HEK293 (cell line): ENCODE measurements around the gene EFHC1.

Experiments used
- EGR2 ChIP-seq: fragments of 450-650 bp; formaldehyde crosslinking; IDR thresholded peaks from 2 replicates; pipeline ENCODE4 v1.5.1; 2016; ENCODE audit warnings: low read depth, missing biosample characterization, missing genetic modification characterization
- KLF16 ChIP-seq: fragments of 450-650 bp; formaldehyde crosslinking; IDR thresholded peaks from 2 replicates; pipeline ENCODE4 v1.5.1; 2017; ENCODE audit warnings: missing biosample characterization, missing genetic modification characterization
- KLF9 ChIP-seq: fragments of 450-650 bp; formaldehyde crosslinking; IDR thresholded peaks from 2 replicates; pipeline ENCODE4 v1.5.1; 2016; ENCODE audit warnings: missing biosample characterization, missing genetic modification characterization, low read depth
- SALL2 ChIP-seq: fragments of 450-650 bp; formaldehyde crosslinking; IDR thresholded peaks from 2 replicates; pipeline ENCODE4 v1.5.0; 2017; ENCODE audit warnings: missing biosample characterization, mild to moderate bottlenecking, missing genetic modification characterization, borderline replicate concordance
- ZBTB7A ChIP-seq: fragments of 450-650 bp; formaldehyde crosslinking; IDR thresholded peaks from 2 replicates; pipeline ENCODE4 v1.5.1; 2016; ENCODE audit warnings: low read depth, missing biosample characterization, missing genetic modification characterization
- ZNF121 ChIP-seq: fragments of 450-650 bp; formaldehyde crosslinking; IDR thresholded peaks from 2 replicates; pipeline ENCODE4 v1.5.1; 2016; ENCODE audit warnings: missing biosample characterization, missing genetic modification characterization
- ZNF214 ChIP-seq: fragments of 450-650 bp; formaldehyde crosslinking; IDR thresholded peaks from 2 replicates; pipeline ENCODE4 v1.5.1; 2017; ENCODE audit warnings: missing biosample characterization, mild to moderate bottlenecking, missing genetic modification characterization, borderline replicate concordance
- ZNF223 ChIP-seq: fragments of 450-650 bp; formaldehyde crosslinking; IDR thresholded peaks from 2 replicates; pipeline ENCODE4 v1.5.1; 2016; ENCODE audit warnings: missing biosample characterization, missing genetic modification characterization
- ZNF24 ChIP-seq: fragments of 450-650 bp; formaldehyde crosslinking; IDR thresholded peaks from 2 replicates; pipeline ENCODE4 v1.5.1; 2016; ENCODE audit warnings: missing biosample characterization, missing genetic modification characterization
- ZNF311 ChIP-seq: fragments of 450-650 bp; formaldehyde crosslinking; IDR thresholded peaks from 2 replicates; pipeline ENCODE4 v1.5.1; 2017; ENCODE audit warnings: missing biosample characterization, missing genetic modification characterization, borderline replicate concordance
- ZNF366 ChIP-seq: fragments of 450-650 bp; formaldehyde crosslinking; conservative IDR thresholded peaks from 2 replicates; pipeline ENCODE4 v1.5.1; 2016; ENCODE audit warnings: missing biosample characterization, missing genetic modification characterization
- ZNF37A ChIP-seq: fragments of 450-650 bp; IDR thresholded peaks from 2 replicates; pipeline ENCODE4 v1.5.1; 2018; ENCODE audit warnings: missing biosample characterization, missing genetic modification characterization
- ZNF394 ChIP-seq: fragments of 450-650 bp; formaldehyde crosslinking; IDR thresholded peaks from 2 replicates; pipeline ENCODE4 v1.5.1; 2016; ENCODE audit warnings: missing biosample characterization, missing genetic modification characterization, mild to moderate bottlenecking, moderate library complexity, borderline replicate concordance
- ZNF404 ChIP-seq: fragments of 450-650 bp; formaldehyde crosslinking; IDR thresholded peaks from 2 replicates; pipeline ENCODE4 v1.5.1; 2017; ENCODE audit warnings: missing biosample characterization, missing genetic modification characterization
- ZNF473 ChIP-seq: fragments of 450-650 bp; formaldehyde crosslinking; IDR thresholded peaks from 2 replicates; pipeline ENCODE4 v1.5.1; 2017; ENCODE audit warnings: missing biosample characterization, missing genetic modification characterization
- ZNF558 ChIP-seq: fragments of 450-650 bp; formaldehyde crosslinking; IDR thresholded peaks from 2 replicates; pipeline ENCODE4 v1.5.1; 2016; ENCODE audit warnings: missing biosample characterization, missing genetic modification characterization
- ZNF585B ChIP-seq: fragments of 450-650 bp; formaldehyde crosslinking; IDR thresholded peaks from 2 replicates; pipeline ENCODE4 v1.5.1; 2016; ENCODE audit warnings: missing biosample characterization, missing genetic modification characterization
- ZNF600 ChIP-seq: fragments of 450-650 bp; formaldehyde crosslinking; IDR thresholded peaks from 2 replicates; pipeline ENCODE4 v1.5.1; 2016; ENCODE audit warnings: missing biosample characterization, missing genetic modification characterization
- ZNF626 ChIP-seq: fragments of 450-650 bp; sonication (Bioruptor Pico); formaldehyde crosslinking; IDR thresholded peaks from 2 replicates; pipeline ENCODE4 v1.5.1; 2018; ENCODE audit warnings: missing biosample characterization, missing genetic modification characterization, inconsistent platforms
- ZNF660 ChIP-seq: fragments of 450-650 bp; IDR thresholded peaks from 2 replicates; pipeline ENCODE4 v1.5.1; 2018; ENCODE audit warnings: missing biosample characterization, mild to moderate bottlenecking, missing genetic modification characterization
- ZNF830 ChIP-seq: fragments of 450-650 bp; IDR thresholded peaks from 2 replicates; pipeline ENCODE4 v1.5.0; 2018; ENCODE audit warnings: missing biosample characterization, missing genetic modification characterization, low read depth, mild to moderate bottlenecking, moderate library complexity
- ZSCAN30 ChIP-seq: fragments of 450-650 bp; IDR thresholded peaks from 2 replicates; pipeline ENCODE4 v1.5.1; 2018; ENCODE audit warnings: missing biosample characterization, mild to moderate bottlenecking, missing genetic modification characterization, moderate library complexity
- TF ChIP-seq, protein P1 (sequence below): fragments of 450-650 bp; formaldehyde crosslinking; IDR thresholded peaks from 2 replicates; pipeline ENCODE4 v1.5.1; 2016; ENCODE audit warnings: missing biosample characterization, missing genetic modification characterization
- TF ChIP-seq, protein P2 (sequence below): fragments of 450-650 bp; formaldehyde crosslinking; IDR thresholded peaks from 2 replicates; pipeline ENCODE4 v1.5.1; 2016; ENCODE audit warnings: missing biosample characterization, missing genetic modification characterization
- TF ChIP-seq, protein P3 (sequence below): fragments of 450-650 bp; formaldehyde crosslinking; IDR thresholded peaks from 2 replicates; pipeline ENCODE4 v1.5.1; 2016; ENCODE audit warnings: missing biosample characterization, missing genetic modification characterization, low read depth
- TF ChIP-seq, protein P4 (sequence below): fragments of 450-650 bp; formaldehyde crosslinking; IDR thresholded peaks from 2 replicates; pipeline ENCODE4 v1.5.1; 2016; ENCODE audit warnings: missing biosample characterization, missing genetic modification characterization, borderline replicate concordance
- TF ChIP-seq, protein P5 (sequence below): fragments of 450-650 bp; formaldehyde crosslinking; IDR thresholded peaks from 2 replicates; pipeline ENCODE4 v1.5.1; 2016; ENCODE audit warnings: missing biosample characterization, missing genetic modification characterization
- TF ChIP-seq, protein P6 (sequence below): fragments of 450-650 bp; IDR thresholded peaks from 2 replicates; pipeline ENCODE4 v1.5.1; 2018; ENCODE audit warnings: missing biosample characterization, missing genetic modification characterization

The EFHC1 gene

DNA sequence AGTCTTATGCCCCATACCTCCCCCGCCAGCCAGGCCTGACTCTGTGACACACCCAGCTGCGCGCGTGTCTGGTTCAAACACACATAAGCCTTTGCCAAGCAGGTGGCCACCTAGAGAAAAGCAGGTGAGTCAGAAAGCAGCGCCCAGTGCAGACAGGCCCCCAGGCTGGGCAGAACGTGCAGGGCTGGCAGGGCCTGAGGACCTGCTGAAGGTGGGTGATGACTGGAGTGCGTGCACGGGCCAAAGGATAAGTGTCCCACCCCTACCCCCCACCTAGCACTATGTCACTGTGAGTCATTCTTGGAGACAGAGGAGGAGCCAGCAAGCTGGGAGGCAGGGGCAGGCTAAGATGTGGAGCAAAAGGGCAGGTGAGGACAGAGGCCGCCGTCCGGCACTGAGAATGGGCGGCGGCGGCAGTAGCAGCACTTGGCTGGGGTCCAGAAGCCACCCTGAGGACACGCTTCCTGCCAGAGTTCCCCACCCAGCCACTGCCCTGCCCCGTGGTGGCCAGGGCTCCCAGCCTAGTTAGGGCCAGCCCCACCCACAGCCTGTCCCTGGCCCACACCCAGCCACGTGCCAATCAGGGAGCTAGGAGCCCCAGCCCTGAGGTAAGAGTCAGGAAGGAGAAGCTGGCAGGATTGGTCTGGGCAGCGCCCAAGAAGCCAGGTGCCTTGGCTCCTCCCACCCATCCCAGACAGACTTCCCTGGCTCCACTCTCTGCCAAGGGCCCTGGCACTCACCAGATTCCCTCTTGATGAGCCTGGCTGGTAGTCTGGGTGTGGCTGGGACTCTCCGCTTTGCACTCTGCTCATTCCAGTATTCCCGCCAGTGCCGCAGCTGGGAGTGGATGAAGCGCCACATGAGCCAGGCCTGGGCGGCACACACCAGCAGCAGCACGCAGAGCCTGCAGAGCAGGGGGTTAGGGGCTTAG is 84.0 kb downstream of the EFHC1 start (continued):
- TF ChIP-seq, protein P1, sequence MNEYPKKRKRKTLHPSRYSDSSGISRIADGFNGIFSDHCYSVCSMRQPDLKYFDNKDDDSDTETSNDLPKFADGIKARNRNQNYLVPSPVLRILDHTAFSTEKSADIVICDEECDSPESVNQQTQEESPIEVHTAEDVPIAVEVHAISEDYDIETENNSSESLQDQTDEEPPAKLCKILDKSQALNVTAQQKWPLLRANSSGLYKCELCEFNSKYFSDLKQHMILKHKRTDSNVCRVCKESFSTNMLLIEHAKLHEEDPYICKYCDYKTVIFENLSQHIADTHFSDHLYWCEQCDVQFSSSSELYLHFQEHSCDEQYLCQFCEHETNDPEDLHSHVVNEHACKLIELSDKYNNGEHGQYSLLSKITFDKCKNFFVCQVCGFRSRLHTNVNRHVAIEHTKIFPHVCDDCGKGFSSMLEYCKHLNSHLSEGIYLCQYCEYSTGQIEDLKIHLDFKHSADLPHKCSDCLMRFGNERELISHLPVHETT (tag by site-specific recombination), result peak; percentile 71; the same call in 1 of the 2 replicates
- peak; percentile 85 for TF ChIP-seq ZNF394 (tag by site-specific recombination)
- TF ChIP-seq ZNF626 (tag by site-specific recombination), result no peak
- no peak for TF ChIP-seq ZNF223 (tag by site-specific recombination)
- peak; percentile 71; the same call in 1 of the 2 replicates for TF ChIP-seq ZNF600 (tag by site-specific recombination)
- TF ChIP-seq ZNF121 (tag by site-specific recombination), result peak; percentile 75
- TF ChIP-seq ZNF404, result no peak
- TF ChIP-seq, protein P2, sequence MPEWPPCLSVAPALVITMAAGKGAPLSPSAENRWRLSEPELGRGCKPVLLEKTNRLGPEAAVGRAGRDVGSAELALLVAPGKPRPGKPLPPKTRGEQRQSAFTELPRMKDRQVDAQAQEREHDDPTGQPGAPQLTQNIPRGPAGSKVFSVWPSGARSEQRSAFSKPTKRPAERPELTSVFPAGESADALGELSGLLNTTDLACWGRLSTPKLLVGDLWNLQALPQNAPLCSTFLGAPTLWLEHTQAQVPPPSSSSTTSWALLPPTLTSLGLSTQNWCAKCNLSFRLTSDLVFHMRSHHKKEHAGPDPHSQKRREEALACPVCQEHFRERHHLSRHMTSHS (tag by site-specific recombination), result no peak
- TF ChIP-seq ZBTB7A, result 0 out of 2 replicates have a peak, but pooled peaks have one; percentile 9
- peak; percentile 60; the same call in 1 of the 2 replicates for TF ChIP-seq ZNF24 (tag by site-specific recombination)
- TF ChIP-seq ZNF366, result peak; percentile 88
- TF ChIP-seq KLF16 (tag by site-specific recombination), result peak; percentile 84
- 0 out of 2 replicates have a peak, but pooled peaks have one; percentile 51 for TF ChIP-seq ZNF558 (tag by site-specific recombination)
- TF ChIP-seq KLF9 (tag by site-specific recombination), result peak; percentile 66
- no peak for TF ChIP-seq ZNF830 (tag by site-specific recombination)
- TF ChIP-seq ZNF585B (tag by site-specific recombination), result no peak
- peak; percentile 61; the same call in 1 of the 2 replicates for TF ChIP-seq ZNF660 (tag by site-specific recombination)
- TF ChIP-seq ZNF214 (tag by site-specific recombination), result no peak
- TF ChIP-seq SALL2 (tag by site-specific recombination), result no peak
- TF ChIP-seq, protein P3, sequence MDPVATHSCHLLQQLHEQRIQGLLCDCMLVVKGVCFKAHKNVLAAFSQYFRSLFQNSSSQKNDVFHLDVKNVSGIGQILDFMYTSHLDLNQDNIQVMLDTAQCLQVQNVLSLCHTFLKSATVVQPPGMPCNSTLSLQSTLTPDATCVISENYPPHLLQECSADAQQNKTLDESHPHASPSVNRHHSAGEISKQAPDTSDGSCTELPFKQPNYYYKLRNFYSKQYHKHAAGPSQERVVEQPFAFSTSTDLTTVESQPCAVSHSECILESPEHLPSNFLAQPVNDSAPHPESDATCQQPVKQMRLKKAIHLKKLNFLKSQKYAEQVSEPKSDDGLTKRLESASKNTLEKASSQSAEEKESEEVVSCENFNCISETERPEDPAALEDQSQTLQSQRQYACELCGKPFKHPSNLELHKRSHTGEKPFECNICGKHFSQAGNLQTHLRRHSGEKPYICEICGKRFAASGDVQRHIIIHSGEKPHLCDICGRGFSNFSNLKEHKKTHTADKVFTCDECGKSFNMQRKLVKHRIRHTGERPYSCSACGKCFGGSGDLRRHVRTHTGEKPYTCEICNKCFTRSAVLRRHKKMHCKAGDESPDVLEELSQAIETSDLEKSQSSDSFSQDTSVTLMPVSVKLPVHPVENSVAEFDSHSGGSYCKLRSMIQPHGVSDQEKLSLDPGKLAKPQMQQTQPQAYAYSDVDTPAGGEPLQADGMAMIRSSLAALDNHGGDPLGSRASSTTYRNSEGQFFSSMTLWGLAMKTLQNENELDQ (tag by site-specific recombination), result no peak
- no peak for TF ChIP-seq ZNF311
- TF ChIP-seq EGR2 (tag by site-specific recombination), result peak; percentile 59
- TF ChIP-seq, protein P4, sequence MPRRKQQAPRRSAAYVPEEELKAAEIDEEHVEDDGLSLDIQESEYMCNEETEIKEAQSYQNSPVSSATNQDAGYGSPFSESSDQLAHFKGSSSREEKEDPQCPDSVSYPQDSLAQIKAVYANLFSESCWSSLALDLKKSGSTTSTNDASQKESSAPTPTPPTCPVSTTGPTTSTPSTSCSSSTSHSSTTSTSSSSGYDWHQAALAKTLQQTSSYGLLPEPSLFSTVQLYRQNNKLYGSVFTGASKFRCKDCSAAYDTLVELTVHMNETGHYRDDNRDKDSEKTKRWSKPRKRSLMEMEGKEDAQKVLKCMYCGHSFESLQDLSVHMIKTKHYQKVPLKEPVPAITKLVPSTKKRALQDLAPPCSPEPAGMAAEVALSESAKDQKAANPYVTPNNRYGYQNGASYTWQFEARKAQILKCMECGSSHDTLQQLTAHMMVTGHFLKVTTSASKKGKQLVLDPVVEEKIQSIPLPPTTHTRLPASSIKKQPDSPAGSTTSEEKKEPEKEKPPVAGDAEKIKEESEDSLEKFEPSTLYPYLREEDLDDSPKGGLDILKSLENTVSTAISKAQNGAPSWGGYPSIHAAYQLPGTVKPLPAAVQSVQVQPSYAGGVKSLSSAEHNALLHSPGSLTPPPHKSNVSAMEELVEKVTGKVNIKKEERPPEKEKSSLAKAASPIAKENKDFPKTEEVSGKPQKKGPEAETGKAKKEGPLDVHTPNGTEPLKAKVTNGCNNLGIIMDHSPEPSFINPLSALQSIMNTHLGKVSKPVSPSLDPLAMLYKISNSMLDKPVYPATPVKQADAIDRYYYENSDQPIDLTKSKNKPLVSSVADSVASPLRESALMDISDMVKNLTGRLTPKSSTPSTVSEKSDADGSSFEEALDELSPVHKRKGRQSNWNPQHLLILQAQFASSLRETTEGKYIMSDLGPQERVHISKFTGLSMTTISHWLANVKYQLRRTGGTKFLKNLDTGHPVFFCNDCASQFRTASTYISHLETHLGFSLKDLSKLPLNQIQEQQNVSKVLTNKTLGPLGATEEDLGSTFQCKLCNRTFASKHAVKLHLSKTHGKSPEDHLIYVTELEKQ (tag by site-specific recombination), result peak; percentile 78; the same call in 1 of the 2 replicates
- TF ChIP-seq ZNF473 (tag by site-specific recombination), result no peak
- TF ChIP-seq, protein P5, sequence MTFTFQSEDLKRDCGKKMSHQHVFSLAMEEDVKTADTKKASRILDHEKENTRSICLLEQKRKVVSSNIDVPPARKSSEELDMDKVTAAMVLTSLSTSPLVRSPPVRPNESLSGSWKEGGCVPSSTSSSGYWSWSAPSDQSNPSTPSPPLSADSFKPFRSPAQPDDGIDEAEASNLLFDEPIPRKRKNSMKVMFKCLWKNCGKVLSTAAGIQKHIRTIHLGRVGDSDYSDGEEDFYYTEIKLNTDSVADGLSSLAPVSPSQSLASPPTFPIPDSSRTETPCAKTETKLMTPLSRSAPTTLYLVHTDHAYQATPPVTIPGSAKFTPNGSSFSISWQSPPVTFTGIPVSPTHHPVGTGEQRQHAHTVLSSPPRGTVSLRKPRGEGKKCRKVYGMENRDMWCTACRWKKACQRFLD (tag by site-specific recombination), result no peak
- no peak for TF ChIP-seq ZNF37A
- TF ChIP-seq ZSCAN30, result no peak
- TF ChIP-seq, protein P6, sequence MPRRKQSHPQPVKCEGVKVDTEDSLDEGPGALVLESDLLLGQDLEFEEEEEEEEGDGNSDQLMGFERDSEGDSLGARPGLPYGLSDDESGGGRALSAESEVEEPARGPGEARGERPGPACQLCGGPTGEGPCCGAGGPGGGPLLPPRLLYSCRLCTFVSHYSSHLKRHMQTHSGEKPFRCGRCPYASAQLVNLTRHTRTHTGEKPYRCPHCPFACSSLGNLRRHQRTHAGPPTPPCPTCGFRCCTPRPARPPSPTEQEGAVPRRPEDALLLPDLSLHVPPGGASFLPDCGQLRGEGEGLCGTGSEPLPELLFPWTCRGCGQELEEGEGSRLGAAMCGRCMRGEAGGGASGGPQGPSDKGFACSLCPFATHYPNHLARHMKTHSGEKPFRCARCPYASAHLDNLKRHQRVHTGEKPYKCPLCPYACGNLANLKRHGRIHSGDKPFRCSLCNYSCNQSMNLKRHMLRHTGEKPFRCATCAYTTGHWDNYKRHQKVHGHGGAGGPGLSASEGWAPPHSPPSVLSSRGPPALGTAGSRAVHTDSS (tag by site-specific recombination), result no peak
